GM10266 (cell line): ENCODE results near the gene HOXC5.

ENCODE experiments used
- DNase-seq: peaks from one replicate; pipeline ENCODE4 v3.0.0; 2012; ENCODE audit errors: extremely low spot score
- CTCF ChIP-seq: IDR thresholded peaks from 2 replicates; pipeline ENCODE4 v1.5.1; 2012; ENCODE audit warnings: mild to moderate bottlenecking, low read depth; ENCODE audit not compliant: control insufficient read depth, insufficient read depth; ENCODE audit errors: missing control alignments

The HOXC5 gene

GRCh38 chr12:54047160-54047963 is 14.5 kb downstream of the HOXC5 start:
- TF ChIP-seq CTCF, result no peak
- DNase-seq, result no peak

GRCh38 chr12:54047964-54048303 is 15.1 kb downstream of the HOXC5 start:
- no peak for TF ChIP-seq CTCF
- no peak for DNase-seq

- no peak for TF ChIP-seq CTCF
Observed at GRCh38 chr12:54048406-54049093, 15.7 kb downstream of the HOXC5 start.

DNA sequence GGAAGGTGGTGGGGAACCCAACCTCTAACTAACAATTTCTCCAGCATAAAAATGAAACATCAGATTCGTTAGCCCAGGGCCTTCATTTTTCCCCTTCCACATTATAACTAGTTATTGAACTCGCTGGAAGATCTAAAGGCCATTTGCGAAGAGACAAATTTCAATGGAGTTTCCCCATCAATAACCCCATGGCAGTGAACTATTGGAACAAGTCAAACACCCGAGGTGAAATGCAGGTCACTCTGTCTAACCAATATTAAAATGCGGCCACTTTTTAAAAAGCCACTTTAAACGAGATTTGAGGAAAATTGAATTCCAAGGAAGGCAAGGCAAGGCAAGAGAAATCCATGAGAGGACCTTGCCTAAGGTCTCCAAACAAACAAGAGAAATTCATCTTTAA is 16.3 kb downstream of the HOXC5 start:
- TF ChIP-seq CTCF, result no peak
- no peak for DNase-seq

More at GRCh38 chr12:54048406-54049093, 15.7 kb downstream of the HOXC5 start:
- no peak for DNase-seq

GRCh38 chr12:54050482-54050810 is 17.6 kb downstream of the HOXC5 start:
- no peak for TF ChIP-seq CTCF
- DNase-seq, result no peak

DNA sequence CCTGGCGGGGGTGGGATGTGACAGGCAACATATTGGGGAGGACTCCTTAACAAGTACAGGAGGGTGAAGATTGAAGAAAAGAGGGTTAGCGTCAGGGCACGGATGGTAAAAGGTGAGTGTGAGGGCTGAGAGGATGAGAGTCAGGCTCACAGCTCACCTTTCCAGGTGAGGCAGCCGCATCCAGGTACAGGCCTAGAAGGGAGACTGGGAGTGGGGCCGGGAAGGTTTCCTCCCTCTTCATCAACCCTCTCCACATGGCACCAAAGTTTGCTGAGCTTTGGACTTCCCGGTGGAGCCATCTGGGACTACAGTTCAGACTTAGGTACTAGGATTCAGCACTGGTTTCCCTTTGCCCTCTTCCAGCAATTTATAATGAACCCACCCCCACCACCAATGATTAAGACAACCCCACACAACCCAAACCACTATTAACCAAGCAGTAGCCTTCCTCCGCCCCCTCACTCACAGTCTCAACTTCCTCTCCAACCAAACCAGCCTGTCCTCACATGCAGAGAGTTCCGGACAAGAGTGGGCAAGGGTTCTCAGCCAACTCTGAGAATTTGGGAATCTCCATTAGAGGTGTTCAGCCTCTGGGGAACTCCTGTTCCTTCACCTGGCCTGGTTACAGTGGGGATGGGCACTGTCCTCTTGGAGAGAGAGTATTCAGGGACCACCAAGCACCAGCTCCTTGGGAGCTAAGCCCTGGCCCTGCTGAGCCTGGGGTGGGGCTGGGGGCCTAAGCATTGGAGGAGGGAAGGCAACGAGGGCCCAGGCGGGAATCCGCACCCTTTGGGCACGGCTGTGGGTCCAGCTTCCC is 18.4 kb downstream of the HOXC5 start:
- no peak for DNase-seq

More for the DNA sequence above, 18.4 kb downstream of the HOXC5 start:
- no peak for TF ChIP-seq CTCF
